HG02678 (cell line): ENCODE data around the gene ITCH.
"Not testable (repeated sequence)": the region's sequence is repeated elsewhere in the genome, so short reads cannot be mapped to it uniquely, and the experiment has no call there.

Experiments used
- ATAC-seq: cut with Tn5 transposase; IDR thresholded peaks from one replicate; pipeline ENCODE4 v1.9.1; 2021; ENCODE audit warnings: mild to moderate bottlenecking, moderate library complexity; ENCODE audit not compliant: unreplicated experiment

Gene ITCH

GRCh38 chr20:34412453-34412852, 49.4 kb downstream of the ITCH start:
- no peak for ATAC-seq

GRCh38 chr20:34414525-34414924, 51.5 kb downstream of the ITCH start:
- not testable (repeated sequence) for ATAC-seq

GRCh38 chr20:34415079-34415478, 52.0 kb downstream of the ITCH start:
- ATAC-seq = peak; percentile 49

GRCh38 chr20:34420146-34420545, 57.1 kb downstream of the ITCH start:
- no peak for ATAC-seq

DNA sequence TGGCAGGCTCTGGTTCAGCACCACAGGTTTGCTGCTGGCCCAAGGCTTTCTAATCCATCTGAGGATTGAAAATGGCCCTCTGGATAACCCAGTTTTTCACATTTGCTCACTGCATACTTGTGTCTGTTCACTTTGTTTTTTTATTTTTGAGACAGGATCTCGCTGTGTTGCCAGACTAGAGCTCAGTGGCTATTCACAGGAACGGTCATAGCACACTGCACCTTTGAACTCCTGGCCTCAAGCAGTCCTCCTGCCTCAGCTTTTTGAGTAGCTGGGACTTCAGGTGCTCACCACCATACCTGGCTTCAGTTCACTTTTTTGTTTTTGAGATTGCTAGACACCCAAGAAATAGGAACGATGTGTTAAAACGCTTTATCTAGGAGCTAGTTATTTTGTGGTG, 57.9 kb downstream of the ITCH start:
- ATAC-seq = no peak

- ATAC-seq = no peak
Measured at GRCh38 chr20:34421766-34422466, 58.8 kb downstream of the ITCH start.

GRCh38 chr20:34425032-34425690, 62.1 kb downstream of the ITCH start:
- not testable (repeated sequence) for ATAC-seq

- no peak for ATAC-seq
Measured at GRCh38 chr20:34426026-34426425, 63.0 kb downstream of the ITCH start.

DNA sequence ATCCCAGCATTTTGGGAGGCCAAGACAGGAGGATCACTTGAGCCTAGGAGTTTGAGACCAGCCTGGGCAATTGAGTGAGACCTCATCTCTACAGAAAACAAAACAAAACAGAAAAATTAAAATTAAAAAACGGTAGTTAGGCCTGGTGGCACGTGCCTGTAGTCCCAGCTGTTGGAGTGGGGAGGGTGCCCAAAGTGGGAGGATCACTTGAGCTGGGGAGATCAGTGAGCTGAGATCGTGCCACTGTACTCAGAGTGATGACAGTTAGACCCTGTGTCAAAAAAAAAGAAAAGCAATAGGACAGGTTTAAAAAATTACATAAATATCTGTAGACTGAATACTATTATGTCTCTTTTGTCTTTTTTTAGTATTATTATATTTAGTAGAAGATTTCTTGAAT, 64.3 kb downstream of the ITCH start:
- ATAC-seq = no peak

DNA sequence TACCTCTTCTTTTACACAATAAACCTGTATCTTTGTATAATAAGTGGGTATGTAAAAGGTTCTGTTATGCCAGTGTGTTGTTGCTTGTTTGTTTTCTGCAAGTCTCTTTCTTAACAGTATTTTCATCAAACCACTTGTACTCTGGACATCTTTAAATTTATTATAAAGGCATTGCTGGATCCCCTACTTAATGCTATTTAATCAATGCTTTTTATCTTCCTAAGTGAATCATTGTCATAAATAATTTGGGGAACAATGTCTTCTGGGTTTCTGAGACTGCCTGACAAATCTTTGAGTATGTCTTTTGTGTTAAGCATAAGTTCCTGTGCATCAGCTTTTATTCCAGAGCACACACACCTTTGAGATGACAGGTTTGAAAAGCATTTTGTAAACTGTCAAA, 64.7 kb downstream of the ITCH start:
- ATAC-seq = no peak

GRCh38 chr20:34431168-34431567, 68.1 kb downstream of the ITCH start:
- no peak for ATAC-seq

GRCh38 chr20:34432663-34433062, 69.6 kb downstream of the ITCH start:
- not testable (repeated sequence) for ATAC-seq

DNA sequence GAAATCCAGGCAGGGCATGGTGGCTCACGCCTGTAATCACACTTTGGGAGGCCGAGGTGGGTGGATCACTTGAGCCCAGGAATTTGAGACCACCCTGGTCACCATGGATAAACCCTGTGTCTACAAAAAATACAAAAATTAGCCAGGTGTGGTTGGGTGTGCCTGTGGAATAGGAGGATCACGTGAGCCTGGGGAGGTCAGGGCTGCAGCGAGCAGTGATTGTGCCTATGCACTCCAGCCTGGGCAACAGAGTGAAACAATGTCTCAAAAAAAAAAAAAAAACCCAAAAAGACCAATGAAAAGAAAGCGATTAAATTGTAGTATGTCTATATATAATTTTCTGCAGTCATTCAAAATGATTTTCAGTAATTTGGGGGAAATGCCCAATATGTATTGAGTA, 70.3 kb downstream of the ITCH start:
- ATAC-seq = no peak

DNA sequence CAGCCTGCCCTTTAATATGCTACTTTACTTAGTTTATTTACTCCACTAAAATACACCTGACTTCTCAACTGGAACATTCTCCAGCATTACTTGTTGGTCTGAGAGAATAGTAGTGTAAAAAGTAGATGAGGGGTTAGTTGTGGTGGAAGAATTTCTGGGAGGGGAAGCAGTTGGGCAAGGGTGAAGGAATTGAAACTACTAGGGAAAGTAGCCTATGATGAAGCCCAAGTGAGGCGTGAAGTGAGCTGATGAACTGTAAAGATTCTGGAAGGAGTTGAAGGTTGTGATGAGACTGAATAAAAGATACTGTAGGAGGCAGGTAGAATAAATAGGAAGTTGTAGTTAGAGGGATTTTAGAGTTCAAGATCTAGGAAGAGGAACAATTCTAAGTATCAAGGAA, 72.5 kb downstream of the ITCH start:
- ATAC-seq = no peak

DNA sequence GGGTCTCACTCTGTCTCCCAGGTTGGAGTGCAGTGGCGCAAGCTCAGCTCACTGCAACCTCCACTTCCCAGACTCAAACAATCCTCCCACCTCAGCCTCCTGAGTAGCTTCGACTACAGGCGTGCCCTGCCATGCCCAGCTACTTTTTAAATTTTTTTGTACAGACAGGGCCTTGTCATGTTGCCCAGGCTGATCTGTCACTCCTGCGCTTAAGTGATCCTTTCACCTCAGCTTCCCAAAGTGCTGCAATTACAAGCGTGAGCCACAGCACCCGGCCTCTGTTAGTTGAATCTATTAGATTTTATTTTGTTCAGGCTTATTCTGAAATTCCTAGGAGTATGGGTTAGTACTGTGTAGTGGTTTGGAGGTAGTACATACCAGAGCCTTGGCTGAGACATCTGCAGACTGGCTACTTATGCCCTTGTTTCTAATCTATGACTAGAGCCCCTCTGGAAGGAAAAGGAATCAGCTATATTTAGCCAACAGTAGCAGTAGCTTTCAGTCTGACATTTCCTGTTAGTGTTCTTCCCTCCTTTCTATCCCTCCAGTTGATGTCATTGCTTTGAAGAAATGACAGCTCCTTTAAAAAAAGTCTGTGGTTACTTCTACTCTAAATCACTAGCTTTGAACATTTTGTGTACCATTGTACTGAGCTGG, 74.4 kb downstream of the ITCH start:
- ATAC-seq = no peak

DNA sequence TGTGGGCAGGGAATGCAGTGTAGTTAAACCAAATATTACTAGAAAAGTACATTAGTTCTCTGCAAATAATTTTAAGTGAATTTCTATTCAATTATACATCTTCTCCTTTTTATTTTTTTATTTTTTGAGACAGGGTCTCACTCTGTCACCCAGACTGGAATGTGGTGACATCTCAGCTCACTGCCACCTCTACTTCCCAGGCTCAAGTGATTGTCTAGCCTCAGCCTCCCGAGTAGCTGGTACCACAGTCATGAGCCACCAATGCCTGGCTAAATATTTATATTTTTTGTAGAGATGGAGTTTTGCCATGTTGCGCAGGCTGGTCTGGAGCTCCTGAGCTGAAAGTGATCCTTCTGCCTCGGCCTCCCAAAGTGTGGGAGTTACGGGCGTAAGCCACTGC, 76.1 kb downstream of the ITCH start:
- ATAC-seq = no peak

GRCh38 chr20:34441423-34441822, 78.3 kb downstream of the ITCH start:
- not testable (repeated sequence) for ATAC-seq

DNA sequence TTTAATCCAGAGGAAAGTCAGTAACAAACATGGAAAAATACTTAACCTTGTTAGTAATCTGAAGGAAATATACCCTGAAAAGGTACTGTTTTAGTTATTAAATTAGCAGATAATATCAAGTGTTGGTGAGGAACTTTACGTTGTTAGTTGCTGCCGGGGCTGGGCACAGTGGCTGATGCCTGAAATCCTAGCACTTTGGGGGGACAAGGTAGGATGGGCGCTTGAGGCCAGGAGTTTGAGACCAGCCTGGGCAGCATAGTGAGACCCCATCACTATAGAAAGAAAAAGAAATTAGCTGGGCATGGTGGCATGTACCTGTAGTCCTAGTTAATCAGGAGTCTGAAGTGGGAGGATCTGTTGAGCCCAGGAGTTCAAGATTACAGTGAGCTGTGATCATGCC, 80.5 kb downstream of the ITCH start:
- no peak for ATAC-seq

- ATAC-seq = no peak
Measured at GRCh38 chr20:34445177-34446065, 82.3 kb downstream of the ITCH start.

DNA sequence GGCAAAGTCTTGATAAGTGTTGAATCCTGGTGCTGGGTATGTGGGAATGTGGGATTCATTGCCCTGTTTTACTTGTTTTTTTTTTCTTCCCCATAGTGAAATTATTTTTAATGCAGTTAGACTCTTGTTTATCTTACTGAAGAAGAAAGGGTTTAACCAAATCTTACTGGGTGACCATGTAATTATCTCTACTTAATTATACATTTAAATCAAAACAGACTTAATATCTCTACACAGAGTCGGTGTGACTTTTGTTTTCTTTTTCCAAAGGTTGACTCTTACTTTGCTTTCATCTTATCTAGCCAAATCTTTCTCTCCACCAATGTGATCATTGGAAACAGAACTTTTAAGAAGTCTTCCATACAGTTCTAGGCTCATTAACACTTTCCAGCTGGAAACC, 85.4 kb downstream of the ITCH start:
- ATAC-seq = no peak
